GM18526 (cell line): Measurements from ENCODE around the gene CAND1.

Experiments
- POLR2A ChIP-seq: IDR thresholded peaks from 3 replicates; pipeline ENCODE4 v1.6.1; 2011; ENCODE audit not compliant: insufficient read length; ENCODE audit errors: extremely low read depth

CAND1 gene

GRCh38 chr12:67270622-67271021 lies 1.5 kb downstream of the CAND1 start:
- TF ChIP-seq POLR2A: no peak

GRCh38 chr12:67271976-67272375 lies 2.8 kb downstream of the CAND1 start:
- TF ChIP-seq POLR2A: no peak

DNA sequence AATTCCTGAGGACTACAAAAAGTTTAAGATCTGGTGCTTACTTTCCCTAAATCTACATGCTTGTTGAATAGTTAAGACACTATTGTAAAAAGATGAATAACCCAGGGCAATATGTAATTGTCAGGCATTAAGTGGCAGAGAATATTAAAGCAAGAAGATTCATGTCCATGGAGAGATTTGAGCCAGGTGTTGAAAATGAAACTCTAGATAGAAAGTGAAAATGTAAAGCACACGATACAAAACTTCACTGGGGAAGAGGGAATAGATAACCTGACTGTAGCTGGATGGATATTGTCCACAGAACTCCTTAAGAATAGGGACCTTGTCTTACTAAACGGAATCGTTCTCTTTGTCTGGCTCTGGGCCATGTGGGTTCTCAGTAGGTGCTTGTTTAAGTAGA lies 5.0 kb downstream of the CAND1 start:
- no peak for TF ChIP-seq POLR2A

DNA sequence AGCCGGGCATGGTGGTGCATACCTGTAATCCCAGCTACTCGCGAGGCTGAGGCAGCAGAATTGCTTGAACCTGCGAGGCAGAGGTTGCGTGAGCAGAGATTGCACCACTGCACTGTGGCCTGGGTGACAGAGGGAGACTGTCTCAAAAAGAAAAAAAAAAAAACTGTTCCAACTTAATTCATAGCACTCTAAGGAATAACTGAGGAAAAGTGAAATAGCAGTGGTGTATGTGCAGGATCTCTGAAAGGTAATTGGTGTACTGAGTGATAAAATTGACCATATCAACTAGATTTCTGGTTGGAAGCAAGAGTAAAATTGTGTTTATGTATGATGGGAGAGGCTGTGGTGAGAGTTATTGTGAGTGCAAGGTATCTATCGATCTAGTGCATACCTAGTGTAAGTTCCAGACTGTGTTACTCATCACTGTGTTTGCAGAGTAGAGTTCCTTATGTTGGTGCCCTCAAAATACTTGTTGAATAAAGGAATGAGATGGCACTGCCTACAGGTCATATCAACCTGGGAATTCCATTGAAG lies 6.3 kb downstream of the CAND1 start:
- TF ChIP-seq POLR2A: no peak

DNA sequence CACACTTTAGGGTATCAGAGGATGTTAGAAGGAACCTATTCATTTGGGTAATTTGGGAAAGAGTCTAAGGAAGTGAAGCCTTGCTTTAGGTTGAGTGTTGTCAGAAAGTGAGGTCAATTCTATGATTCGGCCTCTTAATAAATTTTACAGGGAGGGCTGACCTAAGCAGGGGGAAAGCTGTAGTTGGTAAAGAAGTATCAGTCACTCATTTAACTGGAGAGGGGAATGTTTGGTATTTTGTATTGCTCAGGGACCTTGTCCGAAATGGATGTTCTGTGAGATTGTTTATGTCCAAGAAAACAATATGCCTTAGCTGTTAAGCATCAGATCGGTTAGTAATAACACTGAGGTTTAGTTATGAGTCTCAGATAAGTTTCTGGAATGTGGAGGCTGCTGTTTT lies 7.3 kb downstream of the CAND1 start:
- TF ChIP-seq POLR2A: no peak

DNA sequence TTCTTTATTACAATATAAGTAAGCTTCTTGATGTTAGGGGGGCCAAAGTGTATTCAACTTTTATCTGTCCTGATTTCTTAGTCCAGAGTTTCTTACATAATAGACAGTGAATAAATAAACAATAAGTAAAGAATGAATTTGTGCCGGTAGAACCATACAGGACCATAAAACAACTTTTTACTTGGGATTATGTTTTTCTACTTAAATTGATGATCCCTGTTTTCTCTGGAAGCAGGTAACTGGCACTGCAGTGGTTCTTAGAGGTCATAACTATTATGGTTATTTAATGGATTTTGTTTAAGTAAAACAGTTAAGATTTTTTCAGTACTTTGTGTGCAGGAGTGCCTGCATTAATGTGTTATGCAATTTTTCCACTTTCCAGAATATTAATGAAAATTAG lies 10.5 kb downstream of the CAND1 start:
- no peak for TF ChIP-seq POLR2A

GRCh38 chr12:67280088-67280487 lies 10.9 kb downstream of the CAND1 start:
- TF ChIP-seq POLR2A: no peak

- TF ChIP-seq POLR2A: no peak
Observed at GRCh38 chr12:67280572-67280971, 11.4 kb downstream of the CAND1 start.

DNA sequence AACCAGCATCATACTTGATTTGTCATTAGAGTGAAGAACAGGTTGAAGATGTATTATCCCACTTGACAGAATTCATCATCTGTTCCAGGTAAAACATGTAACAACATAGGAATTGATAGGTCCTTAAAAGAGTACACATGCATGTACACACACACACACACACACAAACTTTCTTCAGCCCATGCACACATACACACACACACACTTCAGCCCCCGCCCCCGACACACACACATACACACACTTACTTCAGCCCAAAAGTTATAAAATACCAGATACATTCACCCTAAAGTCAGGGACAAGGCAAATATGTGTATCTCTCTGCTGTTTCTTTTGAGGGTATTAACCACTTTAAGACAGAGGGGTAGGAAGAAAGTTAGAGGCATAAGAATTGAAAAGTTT lies 15.4 kb downstream of the CAND1 start:
- no peak for TF ChIP-seq POLR2A

DNA sequence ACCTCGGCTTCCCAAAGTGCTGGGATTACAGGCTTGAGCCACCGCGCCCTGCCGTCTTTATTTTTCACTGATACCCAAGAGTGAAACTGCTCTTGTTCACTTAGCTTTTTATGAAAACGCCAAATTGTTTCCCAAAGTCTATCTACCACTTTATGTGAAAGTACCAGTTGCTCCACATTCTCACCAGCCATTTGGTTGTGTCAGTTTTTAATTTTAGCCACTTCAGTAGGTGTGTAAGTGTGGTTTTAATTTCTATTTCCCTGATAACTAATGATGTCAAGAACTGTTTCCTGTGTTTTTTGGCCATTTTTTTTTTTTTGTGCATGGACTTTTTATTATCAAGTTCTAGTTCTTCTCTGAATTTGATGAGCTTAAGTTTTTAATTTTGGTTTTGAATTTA lies 17.1 kb downstream of the CAND1 start:
- no peak for TF ChIP-seq POLR2A

DNA sequence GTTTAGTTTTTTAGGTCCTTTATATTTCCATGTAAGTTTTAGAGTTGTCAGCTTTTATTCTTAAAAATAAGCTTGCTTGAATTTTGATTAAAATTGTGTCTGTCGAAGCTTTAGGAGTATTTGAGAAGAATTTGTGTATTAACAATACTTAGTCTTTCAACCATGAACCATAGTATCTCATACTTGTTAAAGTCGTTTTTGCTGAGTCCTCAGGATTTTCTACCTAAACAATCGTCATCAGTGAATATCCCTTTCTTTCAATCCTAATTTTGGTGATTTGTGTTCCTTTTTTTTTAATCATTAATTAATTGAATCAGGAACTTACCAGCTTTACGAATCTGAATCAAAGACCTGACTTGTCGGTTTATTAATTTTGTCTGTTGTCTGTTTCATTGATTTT lies 18.2 kb downstream of the CAND1 start:
- no peak for TF ChIP-seq POLR2A

- TF ChIP-seq POLR2A: no peak
Observed at GRCh38 chr12:67288561-67288960, 19.4 kb downstream of the CAND1 start.

- no peak for TF ChIP-seq POLR2A
Observed at GRCh38 chr12:67290378-67290777, 21.2 kb downstream of the CAND1 start.

- TF ChIP-seq POLR2A: no peak
Observed at GRCh38 chr12:67299526-67299925, 30.4 kb downstream of the CAND1 start.

- no peak for TF ChIP-seq POLR2A
Observed at GRCh38 chr12:67299926-67300325, 30.8 kb downstream of the CAND1 start.

DNA sequence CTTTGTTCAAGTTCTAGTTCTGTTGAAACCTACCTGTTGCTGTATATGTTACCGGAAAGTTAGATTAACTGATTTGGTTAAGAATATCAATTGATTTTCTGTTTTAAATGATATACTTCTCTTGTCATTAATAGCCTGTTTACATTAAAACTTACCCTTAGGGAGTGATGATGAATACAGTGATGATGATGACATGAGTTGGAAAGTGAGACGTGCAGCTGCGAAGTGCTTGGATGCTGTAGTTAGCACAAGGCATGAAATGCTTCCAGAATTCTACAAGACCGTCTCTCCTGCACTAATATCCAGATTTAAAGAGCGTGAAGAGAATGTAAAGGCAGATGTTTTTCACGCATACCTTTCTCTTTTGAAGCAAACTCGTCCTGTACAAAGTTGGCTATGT lies 33.0 kb downstream of the CAND1 start:
- TF ChIP-seq POLR2A: no peak

GRCh38 chr12:67305544-67305943 lies 36.4 kb downstream of the CAND1 start:
- no peak for TF ChIP-seq POLR2A

DNA sequence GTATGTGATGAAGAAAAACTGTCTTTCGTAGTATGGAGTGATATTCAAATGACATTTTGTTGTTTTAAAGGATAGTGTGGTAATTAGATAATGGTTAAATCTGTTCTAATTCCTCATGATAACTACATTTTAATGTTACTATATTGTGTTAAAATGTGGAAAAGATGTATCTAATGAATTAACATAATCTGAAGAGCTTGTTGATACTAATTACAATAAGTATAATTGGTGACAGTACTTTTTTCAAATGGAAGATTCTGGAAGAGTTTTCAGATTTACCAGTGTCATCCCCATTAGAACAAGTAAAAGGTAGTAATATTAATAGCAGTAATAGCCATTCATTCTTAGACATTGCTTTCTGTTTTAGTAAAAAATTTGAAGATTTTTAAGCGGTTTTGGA lies 37.6 kb downstream of the CAND1 start:
- no peak for TF ChIP-seq POLR2A
